Loucy (cell line): ENCODE data around the gene TPRG1L.

ENCODE experiments used
- H2AFZ ChIP-seq: fragments of 200-600 bp; sonication (generic); 2 replicates; pipeline ENCODE4 v1.6.0; 2016; ENCODE audit warnings: antibody characterized with exemption, mild to moderate bottlenecking, low read length, moderate library complexity
- H3F3A ChIP-seq: fragments of 200-600 bp; 2 replicates; pipeline ENCODE4 v1.6.0; 2016; ENCODE audit warnings: antibody characterized with exemption, low read depth, mild to moderate bottlenecking
- H3K27me3 ChIP-seq: fragments of 200-600 bp; sonication (generic); 2 replicates; pipeline ENCODE4 v1.6.1; 2014; ENCODE audit warnings: low read length, mild to moderate bottlenecking; ENCODE audit not compliant: insufficient read depth, poor library complexity, severe bottlenecking
- H3K36me3 ChIP-seq: fragments of 200-600 bp; sonication (generic); 2 replicates; pipeline ENCODE4 v1.6.1; 2016; ENCODE audit warnings: low read length; ENCODE audit not compliant: insufficient read depth
- H3K4me1 ChIP-seq: fragments of 200-600 bp; sonication (generic); 2 replicates; pipeline ENCODE4 v1.5.1; 2014; ENCODE audit warnings: low read length, mild to moderate bottlenecking; ENCODE audit not compliant: insufficient read depth, poor library complexity, severe bottlenecking
- H3K4me2 ChIP-seq: fragments of 200-600 bp; sonication (generic); 2 replicates; pipeline ENCODE4 v1.6.0; 2014; ENCODE audit warnings: antibody characterized with exemption, low read length, low read depth, mild to moderate bottlenecking; ENCODE audit not compliant: poor library complexity, severe bottlenecking
- H3K4me3 ChIP-seq: fragments of 200-600 bp; sonication (generic); 2 replicates; pipeline ENCODE4 v1.5.1; 2014; ENCODE audit warnings: low read length, mild to moderate bottlenecking, mixed read lengths; ENCODE audit not compliant: poor library complexity, severe bottlenecking
- H3K79me2 ChIP-seq: fragments of 200-600 bp; sonication (generic); 2 replicates; pipeline ENCODE4 v1.6.1; 2014; ENCODE audit warnings: low read length; ENCODE audit not compliant: insufficient read depth
- H3K9ac ChIP-seq: fragments of 200-600 bp; sonication (generic); 2 replicates; pipeline ENCODE4 v1.6.0; 2014; ENCODE audit warnings: mild to moderate bottlenecking, low read depth, low read length, moderate library complexity; ENCODE audit not compliant: poor library complexity, severe bottlenecking
- H3K9me2 ChIP-seq: fragments of 200-600 bp; sonication (generic); replicated peaks from 2 replicates; pipeline ENCODE4 v1.6.1; 2016; ENCODE audit warnings: low read depth, low read length, mixed read lengths
- H3K9me3 ChIP-seq: fragments of 200-600 bp; sonication (generic); 2 replicates; pipeline ENCODE4 v1.6.1; 2014; ENCODE audit warnings: mild to moderate bottlenecking, antibody characterized with exemption, low read length, low read depth; ENCODE audit not compliant: insufficient read depth
- H4K20me1 ChIP-seq: fragments of 200-600 bp; sonication (generic); 2 replicates; pipeline ENCODE4 v1.6.0; 2014; ENCODE audit warnings: antibody characterized with exemption, low read length, mild to moderate bottlenecking; ENCODE audit not compliant: insufficient read depth, poor library complexity, severe bottlenecking
- EZH2phosphoT487 ChIP-seq: fragments of 200-600 bp; IDR thresholded peaks from 2 replicates; pipeline ENCODE4 v1.6.1; 2018; ENCODE audit warnings: antibody characterized with exemption, mild to moderate bottlenecking, moderate library complexity, borderline replicate concordance
- TF ChIP-seq, protein P1 (sequence below): fragments of 200-600 bp; sonication (generic); conservative IDR thresholded peaks from 2 replicates; pipeline ENCODE4 v1.5.1; 2014; ENCODE audit warnings: mild to moderate bottlenecking, antibody characterized with exemption, low read length

Gene TPRG1L

DNA sequence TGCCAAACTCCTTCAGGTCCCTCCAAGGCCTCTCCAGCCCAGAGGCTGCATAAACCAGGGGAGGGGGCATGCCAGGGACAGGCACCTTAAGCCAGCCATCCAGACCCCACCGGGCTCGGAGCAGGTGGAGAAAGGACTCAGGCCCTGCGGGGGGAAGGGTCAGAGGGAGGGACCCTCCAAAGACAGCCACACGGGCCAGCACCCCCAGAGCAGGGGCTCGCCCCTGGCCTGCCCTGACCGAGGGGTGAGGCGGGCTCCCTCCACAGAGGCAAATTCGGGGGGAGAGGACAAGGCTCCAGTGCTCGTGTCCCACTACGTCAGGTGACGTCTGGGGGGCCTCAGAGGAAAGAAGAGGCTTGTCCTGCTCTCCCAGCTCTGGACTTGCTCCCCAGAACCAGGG lies 21.7 kb upstream of the TPRG1L start:
- Histone ChIP-seq H3K9me3 (no peaks in the 10 kb centered on the region), H3K4me2 (no peak overlapping the region), H3K36me3 (no peaks in the 10 kb centered on the region), H3K9ac (no peak overlapping the region), H3K79me2 (peaks cover 52% of the 10 kb centered on the region; the same call in 1 of the 2 replicates), H3K27me3 (no peaks in the 10 kb centered on the region), H3K4me3 (no peak overlapping the region), H2AFZ (no peak overlapping the region), H3K9me2 (no peaks in the 10 kb centered on the region), H4K20me1 (no peaks in the 10 kb centered on the region), H3F3A (no peaks in the 10 kb centered on the region), H3K4me1 (peaks cover 26% of the 10 kb centered on the region)
- TF ChIP-seq EZH2phosphoT487, result no peak
- TF ChIP-seq, protein P1, sequence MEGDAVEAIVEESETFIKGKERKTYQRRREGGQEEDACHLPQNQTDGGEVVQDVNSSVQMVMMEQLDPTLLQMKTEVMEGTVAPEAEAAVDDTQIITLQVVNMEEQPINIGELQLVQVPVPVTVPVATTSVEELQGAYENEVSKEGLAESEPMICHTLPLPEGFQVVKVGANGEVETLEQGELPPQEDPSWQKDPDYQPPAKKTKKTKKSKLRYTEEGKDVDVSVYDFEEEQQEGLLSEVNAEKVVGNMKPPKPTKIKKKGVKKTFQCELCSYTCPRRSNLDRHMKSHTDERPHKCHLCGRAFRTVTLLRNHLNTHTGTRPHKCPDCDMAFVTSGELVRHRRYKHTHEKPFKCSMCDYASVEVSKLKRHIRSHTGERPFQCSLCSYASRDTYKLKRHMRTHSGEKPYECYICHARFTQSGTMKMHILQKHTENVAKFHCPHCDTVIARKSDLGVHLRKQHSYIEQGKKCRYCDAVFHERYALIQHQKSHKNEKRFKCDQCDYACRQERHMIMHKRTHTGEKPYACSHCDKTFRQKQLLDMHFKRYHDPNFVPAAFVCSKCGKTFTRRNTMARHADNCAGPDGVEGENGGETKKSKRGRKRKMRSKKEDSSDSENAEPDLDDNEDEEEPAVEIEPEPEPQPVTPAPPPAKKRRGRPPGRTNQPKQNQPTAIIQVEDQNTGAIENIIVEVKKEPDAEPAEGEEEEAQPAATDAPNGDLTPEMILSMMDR, result no peak

GRCh38 chr1:3603571-3604467 lies 21.0 kb upstream of the TPRG1L start:
- no peak for TF ChIP-seq EZH2phosphoT487
- TF ChIP-seq, protein P1, result no peak
- no peaks in the 10 kb centered on the region for H3F3A ChIP-seq
- H3K4me2 ChIP-seq, result no peak overlapping the region
- peaks cover 56% of the 10 kb centered on the region for H3K79me2 ChIP-seq
- no peak overlapping the region for H2AFZ ChIP-seq
- H3K4me1 ChIP-seq, result peaks cover 24% of the 10 kb centered on the region
- no peaks in the 10 kb centered on the region for H3K27me3 ChIP-seq
- no peaks in the 10 kb centered on the region for H3K9me3 ChIP-seq
- no peaks in the 10 kb centered on the region for H3K9me2 ChIP-seq
- H4K20me1 ChIP-seq, result no peaks in the 10 kb centered on the region
- H3K36me3 ChIP-seq, result no peaks in the 10 kb centered on the region
- H3K4me3 ChIP-seq, result no peak overlapping the region
- H3K9ac ChIP-seq, result no peak overlapping the region

DNA sequence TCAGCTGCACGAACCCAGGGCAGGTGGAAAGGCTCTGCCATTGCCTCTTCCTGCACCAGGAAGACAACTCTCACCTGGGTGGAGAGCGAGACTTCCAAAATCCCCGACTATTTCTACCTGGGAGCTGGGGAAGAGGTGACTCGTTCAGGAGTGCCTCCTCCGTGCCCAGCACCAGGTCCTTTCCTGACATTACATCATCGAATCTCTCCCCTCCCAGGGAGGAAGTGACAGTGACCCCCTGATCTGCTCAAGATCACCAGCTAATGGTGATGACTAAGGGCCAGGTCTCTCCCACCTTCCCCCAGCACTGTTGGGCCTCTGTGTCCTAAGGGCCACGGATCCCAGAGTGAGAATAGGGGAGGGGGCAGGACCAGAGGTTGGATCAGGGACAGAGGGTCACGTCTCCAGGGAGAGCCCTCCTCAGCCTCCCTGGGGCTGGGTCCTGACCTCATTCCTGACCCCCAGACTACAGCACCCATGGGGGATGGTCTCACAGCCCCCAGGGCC lies 20.3 kb upstream of the TPRG1L start:
- Histone ChIP-seq H4K20me1 (no peaks in the 10 kb centered on the region), H3K9ac (no peak overlapping the region), H3F3A (no peaks in the 10 kb centered on the region), H3K79me2 (peaks cover 56% of the 10 kb centered on the region), H3K27me3 (no peaks in the 10 kb centered on the region), H3K9me2 (no peaks in the 10 kb centered on the region), H3K9me3 (no peaks in the 10 kb centered on the region), H3K4me3 (no peak overlapping the region), H3K36me3 (no peaks in the 10 kb centered on the region), H3K4me2 (no peak overlapping the region), H2AFZ (no peak overlapping the region), H3K4me1 (peaks cover 24% of the 10 kb centered on the region)
- no peak for TF ChIP-seq EZH2phosphoT487
- TF ChIP-seq, protein P1, result no peak
